HL-60 (cell line): ENCODE measurements around the gene RNLS.

Experiments used
- CTCF ChIP-seq: IDR thresholded peaks from one replicate; pipeline ENCODE4 v1.5.1; 2011; ENCODE audit warnings: low read length, control low read depth, inconsistent platforms; ENCODE audit not compliant: insufficient read depth
- GABPA ChIP-seq: IDR thresholded peaks from 2 replicates; pipeline ENCODE4 v1.6.1; 2012; ENCODE audit warnings: low read depth

GRCh38 chr10:88428976-88429375 lies 154.1 kb downstream of the RNLS start:
- TF ChIP-seq CTCF = no peak
- TF ChIP-seq GABPA = no peak
